Duodenal mucosa (tissue), 2 donors: ENCODE results near the gene TMEM92.
A peak's percentile ranks its signal among the peaks of the same experiment; 100 is the strongest.
"Not testable (repeated sequence)": the region's sequence is repeated elsewhere in the genome, so short reads cannot be mapped to it uniquely, and the experiment has no call there.

Experiments
- H3K27ac ChIP-seq: one replicate; pipeline ENCODE4 v1.7.0; 2013; ENCODE audit warnings: low read depth, low read length
- H3K27me3 ChIP-seq, 2 donors: one replicate each; pipeline ENCODE4 v1.7.0; 2013; ENCODE audit warnings: low read length in 2 of 2, control low read depth in 1 of 2; ENCODE audit not compliant: insufficient read depth in 2 of 2, control insufficient read depth in 1 of 2
- H3K36me3 ChIP-seq, 2 donors: one replicate each; pipeline ENCODE4 v1.7.0; 2013; ENCODE audit warnings: low read length in 2 of 2, control low read depth in 1 of 2; ENCODE audit not compliant: insufficient read depth in 2 of 2, control insufficient read depth in 1 of 2
- H3K4me1 ChIP-seq, 2 donors: one replicate each; pipeline ENCODE4 v1.7.0; 2013; ENCODE audit warnings: low read length in 2 of 2, control low read depth in 1 of 2; ENCODE audit not compliant: insufficient read depth in 2 of 2, control insufficient read depth in 1 of 2
- H3K4me3 ChIP-seq, 2 donors: one replicate each; pipeline ENCODE4 v1.7.0; 2013; ENCODE audit warnings: low read length in 2 of 2, low read depth in 1 of 2
- H3K9ac ChIP-seq, 2 donors: one replicate each; pipeline ENCODE4 v1.7.0; 2013; ENCODE audit warnings: low read length in 2 of 2, low read depth in 1 of 2
- H3K9me3 ChIP-seq, 2 donors: one replicate each; pipeline ENCODE4 v1.7.0; 2013; ENCODE audit warnings: low read length in 2 of 2, control low read depth in 1 of 2; ENCODE audit not compliant: control insufficient read depth in 1 of 2

Gene TMEM92

DNA sequence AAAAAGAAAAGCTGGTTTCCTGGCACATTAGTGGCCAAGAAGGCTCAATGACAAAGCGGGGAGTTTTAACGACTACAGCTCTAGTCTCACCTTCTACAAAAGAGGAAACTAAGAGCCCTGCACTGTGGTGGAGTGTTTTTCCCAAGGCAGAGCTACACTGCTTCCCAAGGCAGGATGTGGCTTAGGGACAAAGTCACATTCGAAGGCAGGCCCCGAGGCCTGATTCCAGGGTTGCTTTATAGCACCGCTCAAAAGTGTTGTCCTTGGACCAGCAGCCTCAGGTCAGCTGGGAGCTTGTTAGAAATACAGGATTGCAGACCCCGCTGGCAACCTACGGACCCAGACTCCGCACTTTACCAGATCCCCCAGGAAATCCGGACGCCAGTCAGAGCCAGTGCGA, 23.8 kb downstream of the TMEM92 start:
- no peaks in the 10 kb centered on the region for H3K4me1 ChIP-seq
- H3K36me3 ChIP-seq: no peaks in the 10 kb centered on the region
- H3K9ac ChIP-seq: no peak overlapping the region
- H3K27ac ChIP-seq: no peak overlapping the region
- no peaks in the 10 kb centered on the region for H3K9me3 ChIP-seq
- H3K27me3 ChIP-seq: no peaks in the 10 kb centered on the region
- H3K4me3 ChIP-seq: no peak overlapping the region

DNA sequence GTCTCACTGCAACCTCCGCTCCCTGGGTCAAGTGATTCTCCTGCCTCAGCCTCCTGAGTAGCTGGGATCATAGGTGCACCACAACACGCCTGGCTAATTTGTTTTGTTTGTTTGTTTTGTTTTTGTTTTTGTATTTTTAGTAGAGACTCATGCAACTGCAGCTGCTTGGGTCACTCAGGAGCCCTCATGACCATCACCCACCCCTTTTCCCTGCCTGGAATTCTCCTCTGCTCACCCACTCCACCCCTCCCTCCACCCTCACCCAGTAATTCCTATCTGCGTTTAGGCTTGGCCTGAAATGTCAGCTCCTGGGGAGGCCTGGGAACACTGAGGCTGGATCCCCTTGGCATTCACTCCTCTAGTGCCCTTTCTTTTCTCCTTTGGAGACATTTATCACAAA, 25.5 kb downstream of the TMEM92 start:
- no peak overlapping the region for H3K4me3 ChIP-seq
- H3K4me1 ChIP-seq: peaks cover 3 to 5% of the 10 kb centered on the region in 2 donors
- no peaks in the 10 kb centered on the region for H3K27me3 ChIP-seq
- no peak overlapping the region for H3K27ac ChIP-seq
- no peak overlapping the region for H3K9ac ChIP-seq
- no peaks in the 10 kb centered on the region for H3K36me3 ChIP-seq
- H3K9me3 ChIP-seq: no peaks in the 10 kb centered on the region

DNA sequence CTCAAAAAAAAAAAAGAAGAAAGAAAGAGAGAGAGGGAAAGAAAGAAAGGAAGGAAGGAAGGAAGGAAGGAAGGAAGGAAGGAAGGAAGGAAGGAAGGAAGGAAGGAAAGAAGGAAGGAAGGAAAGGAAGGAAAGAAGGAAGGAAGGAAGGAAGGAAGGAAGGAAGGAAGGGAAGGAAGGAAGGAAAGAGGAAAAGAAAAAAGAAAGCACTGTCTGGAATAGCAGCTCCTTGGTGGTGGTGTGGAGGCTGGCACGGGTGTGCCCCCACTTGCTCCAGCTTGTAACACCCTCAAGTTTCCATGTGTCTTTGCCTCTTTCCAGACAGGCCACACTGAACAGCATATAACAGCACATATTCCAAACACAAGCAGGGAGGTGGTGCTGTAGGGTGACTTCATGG, 26.6 kb downstream of the TMEM92 start:
- H3K9ac ChIP-seq, H3K36me3 ChIP-seq, H3K27ac ChIP-seq, H3K4me3 ChIP-seq, H3K4me1 ChIP-seq, H3K27me3 ChIP-seq, H3K9me3 ChIP-seq: not testable (repeated sequence)

DNA sequence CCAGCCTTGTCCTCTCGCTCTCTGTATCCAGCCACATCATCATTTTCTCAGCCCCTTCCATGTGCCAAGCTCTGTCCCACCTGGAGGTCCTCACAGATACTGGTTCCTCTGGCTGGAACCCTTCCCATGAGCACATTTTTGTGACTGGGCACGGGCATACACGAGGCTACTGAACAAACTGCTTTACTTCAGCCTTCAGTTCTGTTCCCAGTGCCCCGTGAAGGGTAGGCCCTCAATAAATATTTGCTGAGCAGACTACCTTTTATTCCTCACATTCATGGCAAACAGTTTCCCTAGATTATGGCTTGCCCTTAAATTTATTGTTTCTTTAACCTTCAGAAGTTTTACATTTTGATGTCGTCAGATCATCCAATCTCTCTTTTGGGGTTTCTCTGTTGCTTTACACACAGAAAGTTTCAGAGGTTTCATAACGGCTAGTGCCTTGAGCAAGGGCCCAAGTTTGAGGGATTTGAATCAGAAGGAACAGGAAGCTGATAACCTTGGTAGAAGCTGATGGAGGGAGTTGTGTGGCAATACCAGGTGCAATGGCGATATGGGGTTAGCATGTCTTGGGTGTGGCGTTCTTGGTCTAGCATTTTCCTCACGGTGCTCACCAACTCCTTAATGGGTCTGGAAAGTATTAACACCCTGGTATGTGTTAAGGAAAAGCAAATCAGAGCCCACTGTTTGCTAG, 27.8 kb downstream of the TMEM92 start:
- Histone ChIP-seq H3K27me3 (no peaks in the 10 kb centered on the region), H3K9ac (no peak overlapping the region), H3K4me1 (peaks cover 6 to 7% of the 10 kb centered on the region in 2 donors), H3K9me3 (no peaks in the 10 kb centered on the region), H3K36me3 (no peaks in the 10 kb centered on the region), H3K4me3 (no peak overlapping the region), H3K27ac (no peak overlapping the region)

DNA sequence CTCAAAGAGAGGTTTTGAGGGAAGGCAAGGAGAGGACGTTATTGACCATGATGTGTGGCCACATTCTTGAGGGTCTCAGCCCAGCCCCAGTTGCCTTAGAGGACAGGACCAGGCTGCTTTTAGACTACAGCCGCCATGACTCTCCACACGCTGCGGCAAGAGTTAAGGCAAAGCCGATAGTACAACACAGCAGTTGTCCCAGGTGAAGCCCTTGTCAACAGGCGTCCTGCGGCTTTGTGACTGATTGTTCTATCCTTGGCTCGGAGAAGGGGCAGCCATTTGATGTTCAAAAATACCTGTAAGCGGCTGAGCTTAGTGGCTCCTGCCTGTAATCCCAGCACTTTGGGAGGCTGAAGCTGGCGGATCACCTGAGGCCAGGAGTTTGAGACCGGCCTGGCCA, 28.8 kb downstream of the TMEM92 start:
- H3K27me3 ChIP-seq: no peaks in the 10 kb centered on the region
- no peaks in the 10 kb centered on the region for H3K9me3 ChIP-seq
- peaks cover 6 to 7% of the 10 kb centered on the region in 2 donors for H3K4me1 ChIP-seq
- H3K4me3 ChIP-seq: no peak overlapping the region
- H3K9ac ChIP-seq: no peak overlapping the region
- H3K36me3 ChIP-seq: no peaks in the 10 kb centered on the region
- no peak overlapping the region for H3K27ac ChIP-seq

DNA sequence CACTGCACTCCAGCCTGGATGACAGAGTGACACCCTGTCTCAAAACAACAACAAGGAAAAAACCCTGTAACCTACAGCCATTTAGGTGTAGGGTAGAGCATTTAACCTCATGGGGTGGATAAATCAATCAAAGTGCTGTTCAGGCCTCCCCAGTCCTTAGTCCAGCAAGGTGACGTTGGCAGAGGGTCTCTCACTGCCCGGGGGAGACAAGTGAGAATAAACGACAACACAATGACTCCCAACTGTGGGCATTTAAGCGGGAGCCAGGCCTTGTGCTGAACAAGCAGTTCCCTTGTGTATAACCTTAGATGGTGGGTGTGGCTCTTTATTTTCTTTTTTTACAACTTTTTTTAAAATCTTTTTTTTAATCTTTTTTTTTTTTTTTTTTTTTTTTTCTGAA, 29.3 kb downstream of the TMEM92 start:
- Histone ChIP-seq H3K36me3 (no peaks in the 10 kb centered on the region), H3K27me3 (no peaks in the 10 kb centered on the region), H3K9ac (no peak overlapping the region), H3K9me3 (no peaks in the 10 kb centered on the region), H3K4me1 (peaks cover 6 to 7% of the 10 kb centered on the region in 2 donors), H3K4me3 (no peak overlapping the region), H3K27ac (no peak overlapping the region)

DNA sequence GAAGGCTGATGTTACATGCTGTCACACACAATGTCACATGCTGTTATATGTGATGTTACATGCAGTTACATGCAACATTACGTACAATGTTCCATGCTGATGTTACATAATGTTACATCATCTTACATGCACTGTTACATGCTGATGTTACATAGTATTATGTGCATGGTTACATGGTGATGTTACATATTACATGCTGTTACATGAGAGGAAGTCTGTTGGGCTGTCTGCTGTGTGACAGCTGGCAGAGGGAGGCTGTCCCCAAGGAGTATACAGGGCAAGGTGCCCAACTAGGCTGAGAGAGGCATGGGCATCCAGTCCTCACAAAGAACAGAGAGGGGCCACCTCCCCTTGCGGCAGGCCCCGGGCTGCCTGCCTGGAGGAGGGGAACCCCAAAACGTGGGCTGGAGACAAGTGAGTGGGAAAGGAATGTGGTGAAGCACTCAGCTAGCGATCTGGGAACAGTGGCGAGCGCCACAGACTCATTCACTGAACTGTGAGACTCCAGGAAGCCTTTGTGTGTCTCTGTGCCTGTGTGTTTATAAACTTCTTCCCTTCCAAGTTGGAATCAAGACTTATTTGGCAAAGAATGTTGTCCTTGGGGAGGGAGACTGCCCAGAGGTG, 30.6 kb downstream of the TMEM92 start:
- Histone ChIP-seq H3K9me3 (no peaks in the 10 kb centered on the region), H3K4me3 (no peak overlapping the region), H3K27ac (peak overlapping the region; percentile 20), H3K9ac (no peak overlapping the region), H3K27me3 (no peaks in the 10 kb centered on the region), H3K4me1 (peaks cover 6 to 7% of the 10 kb centered on the region in 2 donors), H3K36me3 (no peaks in the 10 kb centered on the region)

DNA sequence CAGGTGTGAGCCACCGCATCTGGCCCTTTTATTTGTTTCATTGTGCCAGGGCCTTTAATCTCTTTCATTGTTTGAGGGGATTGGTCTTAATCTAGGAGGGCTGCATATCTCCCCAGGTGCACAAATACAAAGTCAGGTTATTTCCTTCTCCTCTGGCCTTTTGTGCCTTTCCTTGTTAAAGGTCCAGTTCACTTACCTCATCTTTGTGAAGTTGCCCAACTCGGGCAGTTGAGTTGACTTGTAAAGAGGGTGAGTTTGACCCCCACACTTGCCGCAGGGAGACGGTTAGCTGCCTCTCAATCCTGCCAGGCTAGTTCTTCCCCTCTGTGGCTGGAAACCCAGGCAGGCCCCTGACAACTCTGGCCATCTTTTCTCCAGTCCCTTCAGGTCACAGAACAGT, 33.4 kb downstream of the TMEM92 start:
- Histone ChIP-seq H3K27me3 (peaks cover 0 to 5% of the 10 kb centered on the region in 2 donors), H3K4me3 (no peak overlapping the region), H3K9me3 (no peaks in the 10 kb centered on the region), H3K9ac (no peak overlapping the region), H3K27ac (no peak overlapping the region), H3K4me1 (peaks cover 6 to 7% of the 10 kb centered on the region in 2 donors), H3K36me3 (no peaks in the 10 kb centered on the region)

DNA sequence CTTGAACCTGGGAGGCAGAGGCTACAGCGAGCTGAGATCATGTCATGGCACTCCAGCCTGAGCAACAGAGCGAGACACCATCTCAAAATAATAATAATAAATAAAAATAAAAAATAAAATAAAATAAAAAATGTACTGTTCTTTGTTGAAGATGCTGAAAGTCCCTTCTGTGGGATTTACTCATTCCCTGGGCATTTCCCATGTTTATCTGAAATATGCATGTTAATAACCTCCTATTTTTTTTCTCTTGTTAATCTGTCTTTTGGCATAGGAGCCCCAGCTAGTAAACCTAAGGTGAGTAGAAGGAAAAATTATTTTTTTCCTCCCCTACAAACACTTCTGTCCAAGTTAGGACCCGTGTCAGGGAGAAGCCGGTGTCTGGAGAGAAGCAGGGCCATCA, 34.4 kb downstream of the TMEM92 start:
- H3K4me3 ChIP-seq: no peak overlapping the region
- peaks cover 6 to 7% of the 10 kb centered on the region in 2 donors for H3K4me1 ChIP-seq
- peaks cover 5% of the 10 kb centered on the region in 2 donors for H3K27me3 ChIP-seq
- no peaks in the 10 kb centered on the region for H3K9me3 ChIP-seq
- H3K9ac ChIP-seq: no peak overlapping the region
- H3K27ac ChIP-seq: no peak overlapping the region
- no peaks in the 10 kb centered on the region for H3K36me3 ChIP-seq

DNA sequence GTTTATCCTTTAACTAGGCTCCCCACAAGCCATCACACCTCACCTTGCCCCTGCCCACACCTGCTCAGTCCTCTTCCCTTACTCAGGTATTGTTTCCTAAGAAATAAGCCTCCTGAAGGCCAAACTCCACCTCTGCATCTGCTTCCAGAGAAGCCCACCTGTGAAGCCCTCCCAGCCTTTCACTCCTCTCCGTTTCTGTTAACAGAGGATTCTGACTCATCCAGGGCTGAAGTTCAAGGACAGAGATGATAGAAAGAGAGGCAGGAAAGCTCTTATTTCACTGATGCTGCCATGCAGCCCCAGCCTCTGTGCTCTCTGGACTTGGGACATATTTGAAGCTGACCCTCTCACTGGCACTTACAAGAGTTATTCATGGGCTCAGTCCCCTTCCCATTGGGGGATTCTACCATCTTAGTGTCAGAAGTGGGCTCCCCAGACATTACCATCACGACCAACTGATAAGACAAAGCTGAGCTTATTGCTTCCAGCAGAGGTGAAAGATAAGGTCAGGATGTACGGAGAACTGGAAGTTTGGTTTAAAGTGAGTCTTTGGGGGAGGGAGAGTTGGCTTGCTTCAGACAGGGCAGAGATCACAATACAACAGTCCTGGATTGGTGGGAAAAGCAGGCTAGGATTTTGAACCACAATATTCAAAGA, 36.3 kb downstream of the TMEM92 start:
- no peak overlapping the region for H3K4me3 ChIP-seq
- peaks cover 5 to 8% of the 10 kb centered on the region in 2 donors for H3K27me3 ChIP-seq
- no peaks in the 10 kb centered on the region for H3K9me3 ChIP-seq
- no peak overlapping the region for H3K9ac ChIP-seq
- no peak overlapping the region for H3K27ac ChIP-seq
- no peaks in the 10 kb centered on the region for H3K36me3 ChIP-seq
- no peaks in the 10 kb centered on the region for H3K4me1 ChIP-seq
